Muscle of back (tissue), 11 donors: ENCODE results near the gene PNKD. TPM values are rescaled to one million over a fixed set of nuclear protein-coding genes. Genes with fewer than 3 reads are reported as not detected.

Experiments used
- DNase-seq, 3 donors: peaks; one replicate each; pipeline versions ENCODE4 v3.0.0 to v3.0.0-alpha.2; 2013
- polyA plus RNA-seq, 10 donors: library from polyadenylated mRNA; unstranded; fragments of 120-200 nt; gene quantifications; one replicate each; pipeline ENCODE4 v1.2.1, GENCODE V29; 2013; ENCODE audit not compliant: insufficient read length in 10 of 10

Gene PNKD
- polyA plus RNA-seq, 10 donors, result 40.3 to 56.1 (median 44.9) TPM

DNA sequence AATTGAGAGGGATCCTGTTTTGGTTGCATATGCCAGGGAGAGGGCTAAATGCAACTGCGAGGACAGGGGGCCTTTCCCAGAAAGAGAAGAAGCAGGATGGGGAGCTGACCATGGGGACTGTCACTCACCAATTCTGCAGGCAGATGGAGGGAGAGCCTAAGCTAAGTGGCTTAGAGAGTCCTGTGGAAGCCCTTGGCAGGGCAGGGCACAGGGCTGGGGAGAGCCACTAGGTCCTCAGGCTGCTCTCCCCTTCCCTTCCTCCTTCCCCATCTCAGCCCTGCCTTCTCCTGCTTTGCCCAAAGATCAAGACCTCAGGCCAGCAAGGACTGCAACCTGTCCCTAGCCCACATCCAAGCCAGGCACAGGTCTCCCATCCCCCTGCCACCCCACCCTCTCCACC is 62.0 kb downstream of the PNKD start:
- DNase-seq, result no peak

DNA sequence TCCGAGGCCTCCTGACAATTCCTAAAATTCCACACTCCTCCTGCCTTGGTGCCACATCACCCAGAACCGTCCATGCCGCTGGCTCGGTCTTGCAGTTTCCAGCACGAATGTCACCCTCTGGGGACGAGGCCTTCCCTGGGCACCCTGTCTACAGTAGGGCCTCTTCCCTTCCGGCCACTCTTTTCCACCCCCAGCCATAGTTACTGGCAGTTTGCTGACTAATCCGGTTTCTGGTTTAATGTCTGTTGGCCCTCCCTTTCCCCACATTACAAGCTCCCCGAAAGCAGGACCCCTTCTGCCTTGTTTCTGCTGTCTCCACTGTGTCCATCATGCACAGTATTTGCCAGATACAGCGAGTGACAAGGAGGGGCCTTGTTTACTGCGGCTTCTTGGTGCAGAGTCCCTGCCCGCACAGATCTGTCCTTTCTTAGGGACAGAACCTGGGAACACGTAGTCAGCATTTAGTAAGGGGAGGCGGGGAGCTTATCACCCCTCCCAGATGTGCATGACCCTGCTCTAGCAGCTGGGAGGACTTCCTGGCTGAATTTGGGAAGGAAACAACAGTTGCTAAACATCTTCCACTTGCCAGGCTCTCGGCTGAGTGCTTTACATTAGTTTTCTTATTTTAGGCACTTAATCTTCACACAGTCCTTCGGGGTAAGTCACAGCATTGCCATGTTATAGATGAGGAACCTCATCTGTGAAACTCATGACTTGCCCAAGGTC is 62.8 kb downstream of the PNKD start:
- peak; percentile 12 to 63 (median 12) for DNase-seq

DNA sequence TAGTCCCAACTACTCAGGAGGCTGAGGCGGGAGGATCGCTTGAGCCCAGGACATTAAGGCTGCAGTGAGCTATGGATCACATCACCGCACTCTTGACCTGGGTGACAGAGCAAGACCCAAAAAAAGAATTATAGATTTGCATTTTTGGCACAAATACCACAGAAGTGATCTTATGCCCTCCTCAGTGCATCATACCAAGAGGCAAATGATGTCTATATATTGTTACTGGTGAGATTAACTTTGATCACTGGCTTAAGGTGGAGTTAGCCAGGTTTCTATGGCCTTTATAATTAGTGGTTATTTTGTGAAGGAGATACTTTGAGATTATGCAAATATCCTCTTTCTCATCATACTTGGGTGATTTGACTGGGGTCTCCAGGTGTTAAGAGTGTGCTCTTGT is 64.2 kb downstream of the PNKD start:
- no peak for DNase-seq

DNA sequence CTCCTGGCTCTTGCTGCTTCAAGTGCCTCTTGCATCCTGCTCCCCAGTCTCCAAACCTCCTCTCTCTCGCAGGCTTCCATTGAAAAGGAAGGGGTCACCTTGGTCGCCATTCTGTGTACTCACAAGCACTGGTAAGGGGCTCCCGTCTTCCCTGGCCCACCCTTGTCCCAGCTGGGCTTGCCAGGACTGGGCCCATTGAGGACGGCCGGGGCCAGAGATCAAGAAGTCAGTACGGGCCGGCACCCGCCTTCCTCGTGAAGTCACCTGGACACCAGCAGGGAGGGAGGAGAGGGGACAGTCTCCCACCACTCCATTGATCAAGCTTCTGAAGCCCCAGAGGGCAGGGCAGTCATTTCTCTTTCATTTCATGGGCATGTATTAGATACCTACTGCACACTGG is 70.3 kb downstream of the PNKD start:
- no peak for DNase-seq

DNA sequence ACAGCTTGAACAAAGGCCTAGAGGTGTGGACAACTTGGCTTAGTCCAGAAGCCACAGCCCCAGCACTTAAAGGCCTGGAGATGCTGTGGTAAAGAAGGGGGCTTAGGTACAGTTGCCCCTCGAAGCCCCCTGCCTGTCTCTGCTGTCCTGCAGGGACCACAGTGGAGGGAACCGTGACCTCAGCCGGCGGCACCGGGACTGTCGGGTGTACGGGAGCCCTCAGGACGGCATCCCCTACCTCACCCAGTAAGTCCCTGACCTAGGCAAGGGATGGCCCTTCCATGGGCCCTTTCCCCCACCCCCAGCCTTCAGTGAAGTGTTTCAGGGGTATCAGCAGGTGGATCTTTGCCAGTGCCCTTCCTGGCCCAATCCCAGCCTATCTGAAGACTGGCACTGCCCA is 71.1 kb downstream of the PNKD start:
- no peak for DNase-seq

DNA sequence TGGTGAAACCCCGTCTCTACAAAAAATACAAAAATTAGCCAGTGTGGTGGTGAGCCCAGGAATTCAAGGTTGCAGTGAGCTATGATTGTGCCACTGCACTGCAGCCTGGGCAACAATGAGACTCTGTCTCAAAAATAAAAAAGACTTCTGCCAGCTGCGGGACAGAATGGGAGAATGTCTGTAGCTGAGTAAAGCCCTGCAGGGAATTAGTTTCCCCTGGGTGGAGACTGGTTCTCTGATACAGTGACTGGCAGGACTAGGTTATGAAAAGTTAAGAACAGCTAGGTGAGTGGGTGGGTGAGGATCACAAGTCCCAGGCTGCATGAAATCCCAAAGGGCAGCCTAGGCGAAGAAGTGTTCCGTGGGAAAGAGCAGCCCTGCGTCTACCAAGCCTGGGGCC is 72.5 kb downstream of the PNKD start:
- DNase-seq, result no peak

DNA sequence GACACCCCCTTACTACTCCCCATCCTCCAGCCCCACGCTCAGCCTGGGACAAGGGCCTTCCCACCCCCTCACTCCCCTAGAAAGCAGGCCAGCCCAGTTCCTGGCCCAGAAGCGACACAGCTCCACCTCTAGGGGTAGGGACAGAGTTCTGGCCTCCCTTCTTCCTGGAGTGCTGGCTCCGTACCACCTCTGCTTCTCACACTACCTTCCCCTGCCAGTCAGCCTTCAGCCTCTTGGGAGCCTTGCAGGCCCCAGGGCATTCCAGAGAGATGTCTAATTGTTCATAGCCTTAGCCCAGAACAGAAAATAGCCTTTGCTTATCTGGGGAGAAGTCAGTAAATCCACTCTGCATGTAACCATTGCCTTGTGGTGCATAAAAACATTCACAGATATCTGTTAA is 73.3 kb downstream of the PNKD start:
- no peak for DNase-seq

DNA sequence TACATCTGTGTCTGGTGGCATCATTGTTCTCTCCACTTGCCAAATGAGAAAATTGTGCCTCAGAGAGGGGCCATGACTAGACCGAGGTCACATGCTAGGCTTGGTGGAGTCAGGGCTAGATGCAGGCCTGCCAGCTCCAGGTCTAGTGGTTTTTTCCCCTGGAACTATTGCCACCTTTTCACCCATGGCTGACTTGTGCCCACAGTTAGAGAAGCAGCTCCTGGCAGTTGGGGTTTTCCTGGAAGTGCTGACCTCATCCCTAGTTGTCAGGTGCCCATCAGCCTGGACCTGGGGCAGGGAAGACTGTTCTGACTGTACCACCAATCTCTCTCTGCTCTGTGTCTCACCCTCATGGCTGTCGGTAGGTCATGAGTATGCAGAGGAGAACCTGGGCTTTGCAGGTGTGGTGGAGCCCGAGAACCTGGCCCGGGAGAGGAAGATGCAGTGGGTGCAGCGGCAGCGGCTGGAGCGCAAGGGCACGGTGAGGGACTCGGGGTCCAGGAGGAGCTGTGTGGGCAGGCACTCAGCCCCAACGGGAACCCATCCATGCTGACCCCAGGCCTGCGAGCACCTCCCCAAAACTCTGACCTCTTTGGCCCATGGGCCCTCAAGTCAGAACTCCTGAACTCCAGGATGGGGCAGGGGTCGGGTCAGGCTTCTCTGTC is 73.9 kb downstream of the PNKD start:
- no peak for DNase-seq

DNA sequence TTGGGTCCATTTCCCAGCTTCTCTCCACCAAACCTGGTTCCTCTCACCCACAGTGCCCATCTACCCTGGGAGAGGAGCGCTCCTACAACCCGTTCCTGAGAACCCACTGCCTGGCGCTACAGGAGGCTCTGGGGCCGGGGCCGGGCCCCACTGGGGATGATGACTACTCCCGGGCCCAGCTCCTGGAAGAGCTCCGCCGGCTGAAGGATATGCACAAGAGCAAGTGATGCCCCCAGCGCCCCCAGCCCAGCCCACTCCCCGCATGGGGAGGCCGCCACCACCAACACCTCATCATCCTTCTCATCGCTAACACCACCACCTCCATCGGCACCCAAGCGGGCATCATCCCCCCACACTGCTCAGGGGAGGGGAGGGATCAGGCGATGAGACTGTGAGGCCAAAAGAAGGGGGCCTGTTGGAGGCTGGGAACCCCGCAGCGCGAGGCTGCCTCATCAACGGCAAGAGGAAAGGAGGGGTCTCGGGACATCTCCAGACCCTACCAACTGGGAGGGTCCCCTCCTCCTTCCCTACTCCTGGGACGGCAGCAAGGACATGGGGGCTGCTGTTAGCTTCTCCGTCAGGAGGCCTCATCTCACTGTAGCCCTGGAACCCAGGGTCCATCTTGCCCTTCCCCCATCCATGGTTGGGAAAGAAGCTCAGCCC is 74.6 kb downstream of the PNKD start:
- DNase-seq, result no peak

DNA sequence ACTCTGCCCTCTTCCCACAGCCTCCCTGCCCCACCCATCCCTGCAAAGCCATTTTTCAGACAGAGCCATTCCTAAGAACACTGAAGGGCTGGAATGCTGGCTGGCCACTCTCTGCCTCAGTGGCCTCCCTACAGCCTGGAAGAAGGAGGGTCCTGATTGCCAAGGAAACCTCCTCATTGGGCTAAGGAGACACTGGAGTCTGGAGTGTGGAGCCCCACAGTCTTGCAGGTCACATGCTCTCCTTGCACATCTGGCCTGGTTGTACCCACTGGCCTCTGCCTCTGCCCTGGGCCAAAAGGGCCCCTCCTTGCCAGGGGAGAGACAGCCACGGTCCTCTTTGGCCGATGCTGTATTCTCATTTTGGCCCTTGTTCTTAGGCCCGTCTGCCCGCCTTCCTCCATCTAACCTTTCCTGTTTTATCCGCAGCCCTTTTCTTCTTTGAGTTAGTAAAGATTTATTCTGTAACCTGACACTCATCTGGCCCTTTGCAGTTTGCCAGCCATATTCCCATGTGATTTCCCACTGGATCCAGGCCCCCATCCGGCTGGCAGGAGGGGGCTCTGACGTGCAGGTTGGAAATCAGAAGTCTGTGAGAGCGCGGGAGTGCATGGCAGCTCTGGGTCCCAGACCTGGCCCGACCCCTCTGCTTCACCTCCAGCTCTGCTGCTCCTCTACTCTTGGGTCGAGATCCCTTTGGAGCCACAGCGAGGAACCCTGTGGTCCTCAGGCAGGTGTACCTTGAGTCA is 75.3 kb downstream of the PNKD start:
- no peak for DNase-seq

DNA sequence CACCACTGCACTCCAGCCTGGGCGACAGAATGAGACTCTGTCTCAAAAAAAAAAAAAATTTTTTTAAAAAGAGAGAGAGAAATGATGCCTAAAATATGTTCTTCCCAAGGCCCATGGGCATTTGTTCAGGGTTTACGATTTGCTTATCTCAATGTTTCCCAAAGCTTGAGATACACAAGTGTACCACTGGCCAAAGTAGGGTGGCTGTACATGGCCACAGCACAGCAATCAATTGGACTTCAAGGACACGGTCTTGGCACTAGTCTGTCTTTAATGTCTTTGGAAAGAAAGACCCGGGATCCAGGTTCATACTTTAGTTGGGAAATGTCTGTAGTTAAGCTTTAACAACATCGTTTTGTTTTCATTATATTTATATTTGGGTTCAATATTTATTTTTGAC is 76.9 kb downstream of the PNKD start:
- no peak for DNase-seq

DNA sequence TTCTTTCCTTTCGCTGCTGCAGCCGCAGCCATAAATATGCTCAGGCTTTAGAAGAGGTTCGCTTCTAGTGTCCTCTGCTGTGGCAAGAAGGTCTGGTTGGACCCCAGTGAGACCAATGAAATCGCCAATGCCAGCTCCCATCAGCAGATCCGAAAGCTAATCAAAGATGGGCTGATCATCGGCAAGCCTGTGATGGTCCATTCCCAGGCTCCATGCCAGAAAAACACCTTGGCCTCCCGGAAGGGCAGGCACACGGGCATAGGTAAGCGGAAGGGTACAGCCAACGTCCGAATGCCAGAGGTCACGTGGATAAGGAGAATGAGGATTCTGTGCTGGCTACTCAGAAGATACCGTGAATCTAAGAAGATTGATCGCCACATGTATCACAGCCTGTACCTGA is 83.7 kb downstream of the PNKD start:
- no peak for DNase-seq

DNA sequence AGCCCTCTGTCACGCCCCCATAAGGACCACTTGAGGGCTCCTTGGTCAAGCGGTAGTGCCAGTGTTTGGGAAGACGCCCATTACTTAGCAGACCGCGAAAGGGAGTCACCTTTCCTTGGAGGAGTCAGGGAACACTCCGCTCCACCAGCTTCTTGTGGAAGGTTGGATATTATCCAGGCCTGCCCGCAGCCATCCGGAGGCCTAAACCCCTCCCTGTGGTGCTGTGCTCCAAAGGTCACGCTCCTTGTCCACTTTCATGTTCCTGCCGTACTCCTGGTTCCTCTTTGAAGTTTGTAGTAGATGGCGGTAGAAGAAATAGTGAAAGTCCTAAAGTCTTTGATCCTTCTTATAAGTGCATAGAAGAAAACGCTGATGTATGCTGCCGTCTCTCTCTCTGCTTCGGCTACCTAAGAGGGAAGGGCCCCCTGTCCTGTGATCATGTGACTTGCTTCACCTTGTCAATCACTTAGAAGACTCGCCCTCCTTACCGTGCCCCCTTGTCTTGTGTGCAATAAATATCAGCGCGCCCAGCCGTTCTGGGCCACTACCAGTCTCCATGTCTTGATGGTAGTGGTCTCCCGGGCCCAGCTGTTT is 84.6 kb downstream of the PNKD start:
- DNase-seq, result no peak

DNA sequence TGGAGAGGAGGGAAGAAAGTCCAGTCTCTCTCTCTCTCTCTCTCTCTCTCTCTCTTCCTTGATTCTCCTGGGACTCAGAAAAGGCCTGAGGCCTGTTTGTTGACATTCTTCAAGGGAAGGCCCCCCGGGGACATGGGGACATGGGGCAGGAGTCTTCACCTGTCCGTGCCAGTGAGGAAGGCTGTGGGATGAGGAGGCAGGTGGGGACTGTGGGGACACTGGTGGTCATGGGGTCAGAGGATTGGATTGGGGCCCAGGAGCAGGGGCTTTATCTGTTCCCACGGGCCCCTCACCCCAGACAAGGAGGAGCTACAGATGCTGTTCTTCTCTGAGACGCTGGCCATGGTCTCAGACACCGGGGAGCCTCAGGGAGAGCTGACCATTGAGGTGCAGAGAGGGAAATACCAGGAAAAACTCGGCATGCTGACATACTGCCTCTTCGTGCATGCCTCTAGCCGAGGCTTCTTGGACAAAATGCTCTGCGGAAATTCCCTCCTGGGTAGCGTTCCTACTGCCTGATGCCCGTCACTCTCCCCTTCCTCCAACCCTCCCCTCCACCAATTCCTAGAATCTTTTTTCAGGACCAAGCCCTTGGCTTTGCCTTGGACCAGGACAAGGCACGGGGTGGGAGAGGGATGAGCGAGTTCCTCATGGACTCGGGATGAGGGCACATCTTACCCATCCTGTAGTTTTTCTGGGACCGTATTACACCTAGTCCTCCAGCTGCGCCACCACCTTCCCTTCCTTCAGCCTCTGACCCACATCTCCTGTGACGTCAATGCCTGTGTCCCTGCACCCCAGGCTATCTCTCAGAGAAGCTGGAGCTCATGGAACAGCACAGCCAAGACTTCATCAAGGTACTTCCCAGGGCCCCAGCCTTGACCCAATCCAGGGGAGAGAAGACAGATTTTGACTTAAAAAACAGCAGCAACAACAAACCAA is 87.2 kb downstream of the PNKD start:
- DNase-seq, result no peak

DNA sequence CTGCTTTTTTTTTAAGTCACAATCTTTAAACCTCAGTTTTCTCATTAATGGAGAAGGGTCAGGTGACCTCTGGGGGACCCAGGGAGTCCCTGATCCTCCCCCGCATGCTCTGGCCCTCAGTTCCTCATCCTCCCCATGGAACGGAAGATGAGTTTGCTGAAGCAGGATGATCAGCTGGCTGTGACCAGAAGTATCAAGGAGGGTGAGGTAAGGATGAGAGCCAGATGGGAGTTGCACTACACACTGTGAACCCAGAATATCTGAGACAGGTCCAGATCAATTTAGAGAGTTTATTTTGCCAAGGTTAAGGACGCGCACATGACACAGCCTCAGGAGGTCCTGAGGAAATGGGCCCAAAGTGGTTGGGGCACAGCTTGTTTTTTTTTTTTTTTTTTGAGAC is 90.1 kb downstream of the PNKD start:
- no peak for DNase-seq

DNA sequence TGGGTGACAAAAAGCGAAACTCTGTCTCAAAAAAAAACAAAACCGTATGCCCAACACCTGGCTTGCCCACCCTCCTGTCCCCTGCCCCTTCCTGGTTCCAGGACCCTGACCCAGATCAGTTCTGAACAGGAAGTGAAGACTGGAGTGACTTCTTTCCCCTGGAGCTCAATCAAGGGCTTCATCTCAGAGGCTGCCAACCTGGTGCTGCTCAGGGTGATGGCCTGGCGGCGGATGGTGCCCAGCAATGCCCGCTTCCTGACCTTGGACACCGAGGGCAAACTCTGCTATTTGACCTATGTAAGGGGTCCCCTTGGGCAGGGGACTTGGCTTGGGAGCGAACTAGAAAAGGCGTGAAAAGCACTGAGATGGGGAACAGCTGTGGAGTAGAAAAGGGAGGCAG is 92.3 kb downstream of the PNKD start:
- no peak for DNase-seq

DNA sequence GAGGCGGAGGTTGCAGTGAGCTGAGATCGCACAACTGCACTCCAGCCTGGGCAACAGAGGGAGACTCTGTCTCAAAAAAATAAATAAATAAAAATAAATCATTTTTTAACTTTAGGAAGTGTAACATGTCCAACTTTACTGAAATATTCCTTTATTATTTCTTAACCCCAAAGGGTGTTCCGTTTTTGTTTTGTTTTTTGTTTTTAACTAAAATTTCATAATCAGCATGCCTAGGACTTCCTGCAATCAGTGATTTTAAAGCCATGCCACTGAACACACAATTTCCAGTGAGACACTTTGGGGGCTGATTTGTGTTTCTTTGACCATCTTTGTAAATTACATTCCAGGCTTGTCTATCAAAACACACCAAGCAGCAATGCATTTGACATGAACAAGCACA is 93.4 kb downstream of the PNKD start:
- DNase-seq, result no peak

DNA sequence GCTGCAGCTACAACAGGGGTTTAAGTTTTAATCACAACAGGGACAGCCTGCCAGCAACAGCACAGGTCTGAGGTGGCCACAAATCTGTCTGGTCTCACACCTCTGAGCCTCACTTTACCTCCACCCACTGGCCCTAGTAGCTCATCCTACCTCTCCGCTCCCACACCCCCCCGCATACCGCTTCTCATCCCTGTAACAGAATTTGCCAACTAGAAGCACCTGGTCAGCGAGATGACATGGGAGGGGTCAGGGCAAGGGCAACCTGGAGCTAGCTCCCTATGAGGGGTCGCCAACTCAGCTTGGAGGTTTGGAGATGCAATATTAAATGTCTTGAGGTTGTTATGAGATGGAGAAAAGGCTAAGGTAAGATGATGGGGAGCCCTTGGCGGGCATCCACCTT is 93.9 kb downstream of the PNKD start:
- no peak for DNase-seq

DNA sequence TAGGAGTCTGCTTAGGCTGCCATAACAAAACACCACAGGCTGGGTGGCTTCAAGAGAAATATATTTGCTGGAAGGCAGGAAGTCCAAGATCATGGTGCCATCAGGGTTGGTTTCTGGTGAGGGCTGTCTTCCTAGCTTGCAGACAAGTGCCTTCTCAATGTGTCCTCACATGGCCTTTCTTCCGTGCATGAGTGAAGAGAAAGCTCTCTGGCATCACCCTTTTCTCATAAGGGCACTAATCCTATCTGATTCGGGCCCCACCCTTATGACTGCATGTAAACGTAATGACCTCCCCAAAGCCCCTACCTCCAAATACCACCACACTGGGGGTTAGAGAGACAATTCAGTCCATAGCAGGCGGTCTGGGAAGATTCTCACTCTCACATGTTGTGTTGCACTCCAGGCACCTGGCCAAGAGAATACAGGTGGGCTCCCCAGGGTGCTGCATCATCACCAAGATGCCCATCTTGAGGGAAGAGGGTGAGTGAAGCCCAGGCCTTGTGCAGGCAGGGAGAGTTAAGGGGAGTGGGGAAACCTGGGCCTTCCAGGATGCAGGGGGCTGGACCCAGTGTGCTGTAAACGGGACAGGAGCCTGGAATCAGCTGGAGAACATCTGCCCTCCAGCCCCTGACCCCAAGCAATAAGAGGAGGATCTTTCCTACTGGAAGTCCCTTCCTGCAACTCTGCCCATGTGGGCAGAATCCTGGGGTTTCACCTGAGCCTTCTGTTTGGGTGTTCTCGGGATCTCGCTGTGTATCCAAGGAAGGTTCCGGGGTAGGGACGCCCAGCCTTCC is 96.5 kb downstream of the PNKD start:
- no peak for DNase-seq
